IPS-20b (cell line): ENCODE results near the gene CDKAL1.
"Not testable (repeated sequence)": the region's sequence is repeated elsewhere in the genome, so short reads cannot be mapped to it uniquely, and the experiment has no call there.

ENCODE experiments used
- H3K27ac ChIP-seq: one replicate; pipeline ENCODE4 v1.5.1; 2013; ENCODE audit warnings: low read length
- H3K27me3 ChIP-seq: 2 replicates; pipeline ENCODE4 v1.6.1; 2013; ENCODE audit warnings: mild to moderate bottlenecking, low read length, inconsistent platforms; ENCODE audit not compliant: insufficient read depth
- H3K36me3 ChIP-seq: 2 replicates; pipeline ENCODE4 v1.6.1; 2013; ENCODE audit warnings: low read depth, mild to moderate bottlenecking, inconsistent platforms, low read length, moderate library complexity; ENCODE audit not compliant: insufficient read depth
- H3K4me1 ChIP-seq: 2 replicates; pipeline ENCODE4 v1.6.1; 2013; ENCODE audit warnings: mild to moderate bottlenecking, control low read depth, inconsistent platforms, low read length, moderate library complexity; ENCODE audit not compliant: insufficient read depth
- H3K4me3 ChIP-seq: 2 replicates; pipeline ENCODE4 v1.5.1; 2013; ENCODE audit warnings: mild to moderate bottlenecking, low read length, inconsistent platforms
- H3K9ac ChIP-seq: 2 replicates; pipeline ENCODE4 v1.6.1; 2013; ENCODE audit warnings: low read depth, mild to moderate bottlenecking, inconsistent platforms, low read length, moderate library complexity
- H3K9me3 ChIP-seq: 2 replicates; pipeline ENCODE4 v1.6.1; 2013; ENCODE audit warnings: mild to moderate bottlenecking, low read depth, low read length, inconsistent platforms; ENCODE audit not compliant: insufficient read depth

CDKAL1 gene

GRCh38 chr6:20737912-20738311, 203.7 kb downstream of the CDKAL1 start:
- Histone ChIP-seq H3K9me3 (no peaks in the 10 kb centered on the region), H3K4me1 (no peaks in the 10 kb centered on the region), H3K27me3 (no peaks in the 10 kb centered on the region), H3K36me3 (no peaks in the 10 kb centered on the region), H3K4me3 (no peak overlapping the region), H3K27ac (no peak overlapping the region), H3K9ac (no peak overlapping the region)

- Histone ChIP-seq H3K36me3 (no peaks in the 10 kb centered on the region), H3K9ac (no peak overlapping the region), H3K27me3 (no peaks in the 10 kb centered on the region), H3K9me3 (no peaks in the 10 kb centered on the region), H3K4me3 (no peak overlapping the region), H3K4me1 (no peaks in the 10 kb centered on the region), H3K27ac (no peak overlapping the region)
Observed at GRCh38 chr6:20740088-20740487, 205.8 kb downstream of the CDKAL1 start.

GRCh38 chr6:20740727-20741126, 206.5 kb downstream of the CDKAL1 start:
- Histone ChIP-seq H3K4me3 (no peak overlapping the region), H3K9me3 (no peaks in the 10 kb centered on the region), H3K9ac (no peak overlapping the region), H3K27ac (no peak overlapping the region), H3K4me1 (no peaks in the 10 kb centered on the region), H3K36me3 (no peaks in the 10 kb centered on the region), H3K27me3 (no peaks in the 10 kb centered on the region)

- Histone ChIP-seq H3K36me3 (no peaks in the 10 kb centered on the region), H3K27ac (no peak overlapping the region), H3K9ac (no peak overlapping the region), H3K9me3 (no peaks in the 10 kb centered on the region), H3K4me1 (no peaks in the 10 kb centered on the region), H3K27me3 (no peaks in the 10 kb centered on the region), H3K4me3 (no peak overlapping the region)
Observed at GRCh38 chr6:20741490-20741889, 207.2 kb downstream of the CDKAL1 start.

GRCh38 chr6:20744911-20745557, 210.8 kb downstream of the CDKAL1 start:
- Histone ChIP-seq H3K4me3 (no peak overlapping the region), H3K27me3 (no peaks in the 10 kb centered on the region), H3K9ac (no peak overlapping the region), H3K4me1 (no peaks in the 10 kb centered on the region), H3K9me3 (no peaks in the 10 kb centered on the region), H3K36me3 (no peaks in the 10 kb centered on the region), H3K27ac (no peak overlapping the region)

- Histone ChIP-seq H3K27me3 (no peaks in the 10 kb centered on the region), H3K27ac (no peak overlapping the region), H3K4me1 (no peaks in the 10 kb centered on the region), H3K9me3 (no peaks in the 10 kb centered on the region), H3K4me3 (no peak overlapping the region), H3K9ac (no peak overlapping the region), H3K36me3 (no peaks in the 10 kb centered on the region)
Observed at GRCh38 chr6:20746024-20746423, 211.8 kb downstream of the CDKAL1 start.

GRCh38 chr6:20746805-20747558, 212.7 kb downstream of the CDKAL1 start:
- Histone ChIP-seq H3K4me1 (no peaks in the 10 kb centered on the region), H3K27ac (no peak overlapping the region), H3K27me3 (no peaks in the 10 kb centered on the region), H3K4me3 (no peak overlapping the region), H3K9ac (no peak overlapping the region), H3K9me3 (no peaks in the 10 kb centered on the region), H3K36me3 (no peaks in the 10 kb centered on the region)

GRCh38 chr6:20747991-20748390, 213.7 kb downstream of the CDKAL1 start:
- no peak overlapping the region for H3K9ac ChIP-seq
- H3K9me3 ChIP-seq = no peaks in the 10 kb centered on the region
- no peaks in the 10 kb centered on the region for H3K36me3 ChIP-seq
- H3K27me3 ChIP-seq = no peaks in the 10 kb centered on the region
- no peaks in the 10 kb centered on the region for H3K4me1 ChIP-seq
- no peak overlapping the region for H3K27ac ChIP-seq
- no peak overlapping the region for H3K4me3 ChIP-seq

- Histone ChIP-seq H3K27ac (no peak overlapping the region), H3K4me1 (no peaks in the 10 kb centered on the region), H3K36me3 (no peaks in the 10 kb centered on the region), H3K9me3 (no peaks in the 10 kb centered on the region), H3K9ac (no peak overlapping the region), H3K27me3 (no peaks in the 10 kb centered on the region), H3K4me3 (no peak overlapping the region)
Observed at GRCh38 chr6:20751293-20751935, 217.2 kb downstream of the CDKAL1 start.

GRCh38 chr6:20755631-20756030, 221.4 kb downstream of the CDKAL1 start:
- Histone ChIP-seq H3K36me3 (no peaks in the 10 kb centered on the region), H3K27ac (no peak overlapping the region), H3K4me3 (no peak overlapping the region), H3K9ac (no peak overlapping the region), H3K4me1 (no peaks in the 10 kb centered on the region), H3K27me3 (no peaks in the 10 kb centered on the region), H3K9me3 (no peaks in the 10 kb centered on the region)

GRCh38 chr6:20756584-20757147, 222.4 kb downstream of the CDKAL1 start:
- not testable (repeated sequence) for H3K36me3 ChIP-seq, H3K9ac ChIP-seq, H3K4me1 ChIP-seq, H3K4me3 ChIP-seq, H3K9me3 ChIP-seq, H3K27me3 ChIP-seq, H3K27ac ChIP-seq

- Histone ChIP-seq H3K4me1 (no peaks in the 10 kb centered on the region), H3K9me3 (peaks cover 4% of the 10 kb centered on the region; the same call in 1 of the 2 replicates), H3K27me3 (no peaks in the 10 kb centered on the region), H3K36me3 (no peaks in the 10 kb centered on the region), H3K9ac (no peak overlapping the region), H3K4me3 (no peak overlapping the region), H3K27ac (no peak overlapping the region)
Observed at GRCh38 chr6:20757761-20758160, 223.5 kb downstream of the CDKAL1 start.
